ENCODE measurements around the gene ATP5F1C.
A peak's percentile ranks its signal among the peaks of the same experiment; 100 is the strongest.
"Not testable (repeated sequence)": the region's sequence is repeated elsewhere in the genome, so short reads cannot be mapped to it uniquely, and the experiment has no call there.

ATP5F1C gene

GRCh38 chr10:7768417-7768816 lies 19.6 kb upstream of the ATP5F1C start:
- Histone ChIP-seq H3K27ac (ENCODE audit: low read depth, low read length) (no peak overlapping the region), H3K36me3 (ENCODE audit: insufficient read depth, low read length) (peaks cover 92% of the 10 kb centered on the region), H3K4me1 (ENCODE audit: insufficient read depth, low read length) (no peaks in the 10 kb centered on the region), H3K27me3 (ENCODE audit: insufficient read depth, low read length) (no peaks in the 10 kb centered on the region), H3K9ac (ENCODE audit: low read depth, low read length) (no peak overlapping the region), H3K9me3 (ENCODE audit: insufficient read depth, low read depth, low read length) (no peaks in the 10 kb centered on the region), H3K4me3 (ENCODE audit: low read length) (no peak overlapping the region)
- WGBS, result 97% methylated on average over 7 of the region's 7 CpGs

- no peaks in the 10 kb centered on the region for H3K4me1 ChIP-seq (ENCODE audit: insufficient read depth, low read length)
- H3K9ac ChIP-seq (ENCODE audit: low read depth, low read length), result no peak overlapping the region
- H3K27me3 ChIP-seq (ENCODE audit: insufficient read depth, low read length), result no peaks in the 10 kb centered on the region
- no peaks in the 10 kb centered on the region for H3K9me3 ChIP-seq (ENCODE audit: insufficient read depth, low read depth, low read length)
- H3K4me3 ChIP-seq (ENCODE audit: low read length), result no peak overlapping the region
- WGBS, result 85% methylated on average over 10 of the region's 10 CpGs
- H3K27ac ChIP-seq (ENCODE audit: low read depth, low read length), result no peak overlapping the region
- H3K36me3 ChIP-seq (ENCODE audit: insufficient read depth, low read length), result peaks cover 89% of the 10 kb centered on the region
Observed at GRCh38 chr10:7773845-7774801, 13.9 kb upstream of the ATP5F1C start.

- Histone ChIP-seq H3K9me3 (ENCODE audit: insufficient read depth, low read depth, low read length) (no peaks in the 10 kb centered on the region), H3K4me3 (ENCODE audit: low read length) (no peak overlapping the region), H3K36me3 (ENCODE audit: insufficient read depth, low read length) (peaks cover 86% of the 10 kb centered on the region), H3K27ac (ENCODE audit: low read depth, low read length) (no peak overlapping the region), H3K9ac (ENCODE audit: low read depth, low read length) (no peak overlapping the region), H3K4me1 (ENCODE audit: insufficient read depth, low read length) (no peaks in the 10 kb centered on the region), H3K27me3 (ENCODE audit: insufficient read depth, low read length) (no peaks in the 10 kb centered on the region)
- 95% methylated on average over 2 of the region's 2 CpGs for WGBS
Observed at GRCh38 chr10:7776777-7777176, 11.2 kb upstream of the ATP5F1C start.

- H3K27me3 ChIP-seq (ENCODE audit: insufficient read depth, low read length); H3K4me1 ChIP-seq (ENCODE audit: insufficient read depth, low read length): not testable (repeated sequence)
- WGBS, result 98% methylated on average over 6 of the region's 6 CpGs
Observed at GRCh38 chr10:7782194-7782593, 5.8 kb upstream of the ATP5F1C start.

GRCh38 chr10:7786430-7786829 lies 1.5 kb upstream of the ATP5F1C start:
- peaks cover 10% of the 10 kb centered on the region for H3K4me1 ChIP-seq (ENCODE audit: insufficient read depth, low read length)
- WGBS, result 97% methylated on average over 3 of the region's 3 CpGs
- peak overlapping the region; percentile 96 for H3K4me3 ChIP-seq (ENCODE audit: low read length)
- no peaks in the 10 kb centered on the region for H3K9me3 ChIP-seq (ENCODE audit: insufficient read depth, low read depth, low read length)
- H3K27me3 ChIP-seq (ENCODE audit: insufficient read depth, low read length), result no peaks in the 10 kb centered on the region
- peaks cover 10% of the 10 kb centered on the region; the same call in 1 of the 2 replicates for H3K36me3 ChIP-seq (ENCODE audit: insufficient read depth, low read length)
- peak overlapping the region; percentile 92; the same call in 1 of the 2 replicates for H3K9ac ChIP-seq (ENCODE audit: low read depth, low read length)
- no peak overlapping the region for H3K27ac ChIP-seq (ENCODE audit: low read depth, low read length)

More at GRCh38 chr10:7782194-7782593, 5.8 kb upstream of the ATP5F1C start:
- not testable (repeated sequence) for H3K9ac ChIP-seq (ENCODE audit: low read depth, low read length); H3K27ac ChIP-seq (ENCODE audit: low read depth, low read length); H3K4me3 ChIP-seq (ENCODE audit: low read length); H3K9me3 ChIP-seq (ENCODE audit: insufficient read depth, low read depth, low read length)
- H3K36me3 ChIP-seq (ENCODE audit: insufficient read depth, low read length), result peaks cover 51% of the 10 kb centered on the region

- peak overlapping the region; percentile 96 for H3K4me3 ChIP-seq (ENCODE audit: low read length)
- H3K9me3 ChIP-seq (ENCODE audit: insufficient read depth, low read depth, low read length), result no peaks in the 10 kb centered on the region
- peak overlapping the region; percentile 92 for H3K9ac ChIP-seq (ENCODE audit: low read depth, low read length)
- H3K27me3 ChIP-seq (ENCODE audit: insufficient read depth, low read length), result no peaks in the 10 kb centered on the region
- H3K4me1 ChIP-seq (ENCODE audit: insufficient read depth, low read length), result peaks cover 10% of the 10 kb centered on the region
- H3K36me3 ChIP-seq (ENCODE audit: insufficient read depth, low read length), result peaks cover 12% of the 10 kb centered on the region
- peak overlapping the region; percentile 64 for H3K27ac ChIP-seq (ENCODE audit: low read depth, low read length)
- 2% methylated on average over 24 of the region's 26 CpGs for WGBS
Observed at GRCh38 chr10:7787150-7787856, 674 bp upstream of the ATP5F1C start.

GRCh38 chr10:7788639-7789286 lies 786 bp downstream of the ATP5F1C start:
- H3K4me1 ChIP-seq (ENCODE audit: insufficient read depth, low read length), result peaks cover 10% of the 10 kb centered on the region
- 2% methylated on average over 24 of the region's 25 CpGs for WGBS
- H3K27ac ChIP-seq (ENCODE audit: low read depth, low read length), result peak overlapping the region; percentile 53; the same call in 1 of the 2 replicates

GRCh38 chr10:7789390-7789789 lies 1.4 kb downstream of the ATP5F1C start:
- H3K4me3 ChIP-seq (ENCODE audit: low read length), result peak overlapping the region; percentile 96

More at GRCh38 chr10:7788639-7789286, 786 bp downstream of the ATP5F1C start:
- Histone ChIP-seq H3K9ac (ENCODE audit: low read depth, low read length) (peak overlapping the region; percentile 89), H3K27me3 (ENCODE audit: insufficient read depth, low read length) (no peaks in the 10 kb centered on the region), H3K4me3 (ENCODE audit: low read length) (peak overlapping the region; percentile 96), H3K36me3 (ENCODE audit: insufficient read depth, low read length) (peaks cover 10% of the 10 kb centered on the region), H3K9me3 (ENCODE audit: insufficient read depth, low read depth, low read length) (no peaks in the 10 kb centered on the region)

GRCh38 chr10:7792541-7792940 lies 4.6 kb downstream of the ATP5F1C start:
- Histone ChIP-seq H3K27me3 (ENCODE audit: insufficient read depth, low read length) (no peaks in the 10 kb centered on the region), H3K9me3 (ENCODE audit: insufficient read depth, low read depth, low read length) (no peaks in the 10 kb centered on the region), H3K9ac (ENCODE audit: low read depth, low read length) (no peak overlapping the region), H3K4me3 (ENCODE audit: low read length) (no peak overlapping the region), H3K4me1 (ENCODE audit: insufficient read depth, low read length) (peaks cover 3% of the 10 kb centered on the region; the same call in 1 of the 2 replicates), H3K36me3 (ENCODE audit: insufficient read depth, low read length) (peaks cover 22% of the 10 kb centered on the region), H3K27ac (ENCODE audit: low read depth, low read length) (no peak overlapping the region)
- WGBS, result 97% methylated on average over 1 of the region's 1 CpG

More at GRCh38 chr10:7789390-7789789, 1.4 kb downstream of the ATP5F1C start:
- Histone ChIP-seq H3K36me3 (ENCODE audit: insufficient read depth, low read length) (peaks cover 10% of the 10 kb centered on the region), H3K27ac (ENCODE audit: low read depth, low read length) (no peak overlapping the region), H3K9me3 (ENCODE audit: insufficient read depth, low read depth, low read length) (no peaks in the 10 kb centered on the region), H3K4me1 (ENCODE audit: insufficient read depth, low read length) (peaks cover 10% of the 10 kb centered on the region), H3K9ac (ENCODE audit: low read depth, low read length) (peak overlapping the region; percentile 89; the same call in 1 of the 2 replicates), H3K27me3 (ENCODE audit: insufficient read depth, low read length) (no peaks in the 10 kb centered on the region)
- 74% methylated on average over 3 of the region's 3 CpGs for WGBS

GRCh38 chr10:7794251-7795026 lies 6.5 kb downstream of the ATP5F1C start:
- no peak overlapping the region for H3K27ac ChIP-seq (ENCODE audit: low read depth, low read length)
- H3K9ac ChIP-seq (ENCODE audit: low read depth, low read length), result no peak overlapping the region
- H3K4me1 ChIP-seq (ENCODE audit: insufficient read depth, low read length), result peaks cover 3% of the 10 kb centered on the region; the same call in 1 of the 2 replicates
- no peak overlapping the region for H3K4me3 ChIP-seq (ENCODE audit: low read length)
- WGBS, result 99% methylated on average over 4 of the region's 4 CpGs
- H3K36me3 ChIP-seq (ENCODE audit: insufficient read depth, low read length), result peaks cover 39% of the 10 kb centered on the region
- no peaks in the 10 kb centered on the region for H3K27me3 ChIP-seq (ENCODE audit: insufficient read depth, low read length)
- no peaks in the 10 kb centered on the region for H3K9me3 ChIP-seq (ENCODE audit: insufficient read depth, low read depth, low read length)
